GM19099 (cell line): ENCODE results near the gene TMEM53.

Source experiments
- POLR2A ChIP-seq: IDR thresholded peaks from 3 replicates; pipeline ENCODE4 v1.6.1; 2011; ENCODE audit warnings: low read depth; ENCODE audit not compliant: insufficient read length; ENCODE audit errors: extremely low read depth

The TMEM53 gene

DNA sequence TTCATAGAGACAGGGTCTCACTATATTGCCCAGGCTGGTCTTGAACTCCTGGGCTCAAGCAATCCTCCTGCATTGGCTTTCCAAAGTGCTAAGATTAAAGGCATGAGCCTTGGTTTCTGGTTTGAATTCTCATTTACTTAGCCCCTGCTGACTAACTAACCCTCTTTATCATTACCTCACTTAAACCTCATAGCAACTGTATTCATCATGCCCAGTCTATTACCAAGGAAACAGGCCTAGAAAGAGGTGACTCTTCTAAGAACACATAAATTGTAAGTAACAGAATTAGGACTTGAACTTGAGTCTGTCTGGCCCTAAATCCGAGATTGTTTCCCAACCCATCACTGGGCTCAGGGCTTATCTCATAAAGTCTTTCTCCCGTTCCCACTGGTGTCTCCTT, 44.2 kb downstream of the TMEM53 start:
- no peak for TF ChIP-seq POLR2A

- TF ChIP-seq POLR2A = no peak
Measured at GRCh38 chr1:44628962-44629756, 45.1 kb downstream of the TMEM53 start.

DNA sequence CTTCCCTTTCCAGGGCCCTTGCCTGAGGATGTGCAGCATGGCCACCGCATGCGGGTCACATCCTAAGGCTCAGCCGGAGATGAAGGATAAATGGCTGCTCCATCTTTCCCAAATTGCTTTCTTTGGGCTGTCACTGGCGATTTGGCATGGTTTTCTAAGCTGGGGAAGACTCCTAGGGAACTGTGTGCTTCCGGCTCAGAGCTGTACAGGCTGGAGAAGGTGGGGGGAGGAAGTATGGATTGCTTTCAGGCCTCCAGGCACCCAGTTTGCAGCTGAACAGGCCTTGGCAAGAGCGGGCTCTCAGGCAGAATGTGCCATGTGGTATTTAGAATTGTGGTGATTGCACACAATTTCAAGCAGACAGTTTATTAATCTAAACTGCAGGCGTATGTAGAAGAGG, 48.9 kb downstream of the TMEM53 start:
- TF ChIP-seq POLR2A = no peak

DNA sequence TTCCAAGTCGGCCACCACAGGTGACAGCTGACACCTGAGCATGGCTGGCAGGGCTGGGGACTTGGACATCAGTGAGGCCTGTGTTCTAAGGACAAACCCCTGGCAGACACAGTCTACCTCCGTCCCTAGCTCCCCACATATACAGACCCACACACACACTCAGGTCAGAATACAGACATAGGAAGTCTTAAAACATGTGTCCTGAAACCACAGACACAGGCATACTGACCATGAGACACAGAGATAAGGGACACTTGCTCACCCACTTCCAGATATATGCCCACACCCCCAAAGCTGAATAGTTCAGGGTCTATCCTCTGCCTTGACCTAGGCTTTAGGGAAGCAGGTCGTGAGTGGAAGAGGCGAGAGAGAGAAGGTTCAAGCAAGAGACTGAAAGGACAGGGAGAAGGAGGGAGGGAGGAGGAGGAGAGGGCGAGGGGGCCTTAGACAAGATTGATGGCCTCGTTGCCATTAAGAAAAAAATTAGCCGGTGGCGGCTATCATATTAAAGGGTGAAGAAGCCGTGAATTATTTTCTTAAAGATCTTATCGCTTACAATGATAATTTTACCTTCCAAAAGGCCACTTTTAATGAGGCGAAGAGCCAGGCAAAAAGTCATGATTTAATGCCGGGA, 49.9 kb downstream of the TMEM53 start:
- TF ChIP-seq POLR2A = no peak

DNA sequence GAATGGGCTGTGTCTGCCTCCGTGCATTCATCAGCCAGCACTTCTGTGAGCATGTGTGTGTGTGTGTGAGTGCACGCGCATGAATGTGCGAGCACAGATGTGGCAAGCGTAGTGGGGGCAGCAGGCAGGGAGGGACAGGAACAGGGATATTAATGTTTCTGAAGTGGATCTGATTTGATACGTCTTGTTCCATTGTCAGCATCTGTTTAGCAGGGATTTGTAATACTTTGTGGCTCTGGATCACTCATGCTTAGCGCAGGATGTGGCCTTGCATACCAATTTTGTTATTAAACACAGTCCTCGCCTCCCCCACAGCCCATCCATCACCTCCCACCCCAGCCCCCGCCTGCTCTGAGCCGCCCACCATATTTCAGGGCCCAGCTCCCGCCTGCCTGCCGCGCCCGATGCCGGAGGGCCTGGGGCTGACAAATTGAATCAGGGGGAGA, 52.4 kb downstream of the TMEM53 start:
- TF ChIP-seq POLR2A = no peak

- TF ChIP-seq POLR2A = no peak
Measured at GRCh38 chr1:44620072-44620471, 54.2 kb downstream of the TMEM53 start.

GRCh38 chr1:44619261-44619900, 54.9 kb downstream of the TMEM53 start:
- no peak for TF ChIP-seq POLR2A

GRCh38 chr1:44617703-44618029, 56.6 kb downstream of the TMEM53 start:
- no peak for TF ChIP-seq POLR2A

GRCh38 chr1:44616991-44617702, 57.1 kb downstream of the TMEM53 start:
- TF ChIP-seq POLR2A = no peak

GRCh38 chr1:44616284-44616990, 57.8 kb downstream of the TMEM53 start:
- TF ChIP-seq POLR2A = no peak

DNA sequence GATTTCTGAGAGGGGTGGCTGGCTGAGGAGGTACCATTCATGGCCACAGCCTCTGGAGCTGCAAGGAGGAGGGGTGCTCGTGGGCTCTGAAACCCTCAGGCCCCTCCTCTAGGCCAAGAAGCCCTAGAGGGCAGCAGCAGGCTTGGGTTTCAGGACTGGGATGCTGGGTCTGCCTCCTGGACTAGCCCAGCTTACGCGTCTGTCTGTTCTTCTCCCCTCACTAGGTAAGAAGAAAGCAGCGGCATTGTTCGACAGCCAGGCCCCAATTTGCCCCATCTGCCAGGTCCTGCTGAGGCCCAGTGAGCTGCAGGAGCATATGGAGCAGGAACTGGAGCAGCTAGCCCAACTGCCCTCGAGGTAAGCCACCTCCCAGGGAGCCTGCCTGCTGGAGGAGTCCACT, 60.3 kb downstream of the TMEM53 start:
- TF ChIP-seq POLR2A = no peak

- no peak for TF ChIP-seq POLR2A
Measured at GRCh38 chr1:44611866-44612265, 62.4 kb downstream of the TMEM53 start.

GRCh38 chr1:44611419-44611818, 62.9 kb downstream of the TMEM53 start:
- TF ChIP-seq POLR2A = no peak

GRCh38 chr1:44610527-44611148, 63.6 kb downstream of the TMEM53 start:
- no peak for TF ChIP-seq POLR2A
